Endothelial cell of umbilical vein (primary cell): ENCODE results near the gene TSGA10IP. TPM values are rescaled to one million over a fixed set of nuclear protein-coding genes. Genes with fewer than 3 reads are reported as not detected.

ENCODE experiments used
- BruUV-seq: library from RNA; stranded (reverse); fragments of 400-500 nt; replicated peaks from 2 replicates; lab custom pipeline; 2021; lab: Mats Ljungman, UMichigan
- CTCF ChIA-PET: fragments of 300-600, 350-600 bp; sonication (Branson Sonifier 250); formaldehyde crosslinking; loops from one replicate; lab custom pipeline; 2021; ENCODE audit warnings: antibody characterized with exemption, inconsistent platforms; lab: Charles Lee
- POLR2A ChIA-PET: fragments of 300-600, 350-600 bp; sonication (Branson Sonifier 250); formaldehyde crosslinking; loops from one replicate; lab custom pipeline; 2021; ENCODE audit warnings: antibody characterized with exemption, inconsistent platforms; lab: Charles Lee
- DNase-seq: peaks from one replicate; pipeline ENCODE4 v3.0.0-alpha.2; 2011; ENCODE audit warnings: low read depth, low spot score
- FAIRE-seq: peaks from 2 replicates; lab custom pipeline; 2011; peaks lifted over from hg19 to GRCh38; lab: Jason Lieb, UNC
- H2AFZ ChIP-seq: 2 replicates; pipeline ENCODE4 v1.6.0; 2012; ENCODE audit warnings: low read depth, low read length, control low read depth, inconsistent platforms
- H3K27ac ChIP-seq: 2 replicates; pipeline ENCODE4 v1.5.1; 2011; ENCODE audit warnings: low read depth, mild to moderate bottlenecking, control low read depth, low read length, moderate library complexity; ENCODE audit not compliant: insufficient read depth
- H3K27me3 ChIP-seq, 2 experiments: 2 replicates each; pipeline versions ENCODE4 v1.6.0 to v1.6.1; 2011; ENCODE audit warnings: low read length in 2 of 2, mixed read lengths in 1 of 2; ENCODE audit not compliant: control insufficient read depth in 2 of 2, insufficient read depth in 2 of 2
- H3K36me3 ChIP-seq, 2 experiments: 2 replicates in 1 of 2; 3 replicates in 1 of 2; pipeline ENCODE4 v1.5.1; 2011; ENCODE audit warnings: low read length in 2 of 2, mild to moderate bottlenecking in 1 of 2, moderate library complexity in 1 of 2; ENCODE audit not compliant: control insufficient read depth in 2 of 2, insufficient read depth in 2 of 2; ENCODE audit errors: extremely low read depth in 1 of 2
- H3K4me1 ChIP-seq: 3 replicates; pipeline ENCODE4 v1.5.1; 2011; ENCODE audit warnings: mild to moderate bottlenecking, low read length; ENCODE audit not compliant: control insufficient read depth, insufficient read depth; ENCODE audit errors: extremely low read depth
- H3K4me2 ChIP-seq: 2 replicates; pipeline ENCODE4 v1.6.1; 2011; ENCODE audit warnings: low read length, control low read depth, mixed read lengths; ENCODE audit not compliant: insufficient read depth
- H3K4me3 ChIP-seq, 3 experiments: fragments of 200-600 bp in 1 of 3; sonication (generic), shearing (Covaris generic) in 1 of 3; replicated peaks in 1 of 3; 2 replicates each; pipeline ENCODE4 v1.5.1; 2011 to 2016; ENCODE audit warnings: control low read depth in 3 of 3, low read length in 3 of 3, mild to moderate bottlenecking in 2 of 3, inconsistent platforms in 1 of 3, low read depth in 1 of 3, moderate library complexity in 1 of 3; ENCODE audit not compliant: insufficient read depth in 1 of 3
- H3K79me2 ChIP-seq: 2 replicates; pipeline ENCODE4 v1.6.0; 2012; ENCODE audit warnings: low read length, inconsistent platforms; ENCODE audit not compliant: control insufficient read depth, insufficient read depth
- H3K9ac ChIP-seq: replicated peaks from 2 replicates; pipeline ENCODE3; 2011; ENCODE audit warnings: low read length, control low read depth; ENCODE audit not compliant: insufficient read depth; ENCODE audit errors: extremely low read depth
- H3K9me1 ChIP-seq: replicated peaks from 3 replicates; pipeline ENCODE4 v1.6.0; 2011; ENCODE audit warnings: mild to moderate bottlenecking, low read length; ENCODE audit not compliant: control insufficient read depth, insufficient read depth; ENCODE audit errors: extremely low read depth
- H3K9me3 ChIP-seq: replicated peaks from 2 replicates; pipeline ENCODE4 v1.5.1; 2012; ENCODE audit warnings: low read length, inconsistent platforms; ENCODE audit not compliant: control insufficient read depth, insufficient read depth
- H4K20me1 ChIP-seq: replicated peaks from 2 replicates; pipeline ENCODE3; 2011; ENCODE audit warnings: mild to moderate bottlenecking, low read length; ENCODE audit not compliant: control insufficient read depth, insufficient read depth; ENCODE audit errors: extremely low read depth
- EZH2 ChIP-seq: IDR thresholded peaks from 2 replicates; pipeline ENCODE4 v1.6.1; 2012; ENCODE audit warnings: borderline replicate concordance, low read depth, mild to moderate bottlenecking, moderate library complexity, low read length, inconsistent platforms; ENCODE audit not compliant: severe bottlenecking
- FOS ChIP-seq: IDR thresholded peaks from 2 replicates; pipeline ENCODE4 v1.6.1; 2011; ENCODE audit warnings: mild to moderate bottlenecking, low read length, moderate library complexity, borderline replicate concordance; ENCODE audit not compliant: insufficient read depth
- GATA2 ChIP-seq: IDR thresholded peaks from 2 replicates; pipeline ENCODE4 v1.7.0; 2011; ENCODE audit warnings: low read depth, mild to moderate bottlenecking, moderate library complexity, mixed read lengths, low read length; ENCODE audit not compliant: insufficient read length, insufficient read depth
- JUN ChIP-seq: IDR thresholded peaks from 2 replicates; pipeline ENCODE4 v1.6.1; 2011; ENCODE audit warnings: borderline replicate concordance, low read depth; ENCODE audit not compliant: insufficient read length, insufficient read depth
- MAX ChIP-seq: IDR thresholded peaks from 2 replicates; pipeline ENCODE4 v1.6.1; 2011; ENCODE audit not compliant: insufficient read depth, insufficient read length
- MYC ChIP-seq: IDR thresholded peaks from one replicate; pipeline ENCODE4 v1.6.1; 2011; ENCODE audit warnings: mild to moderate bottlenecking, low read depth, low read length
- POLR2A ChIP-seq: IDR thresholded peaks from 2 replicates; pipeline ENCODE4 v1.6.1; 2012; ENCODE audit warnings: low read depth, mild to moderate bottlenecking, control low read depth, low read length
- POLR2AphosphoS5 ChIP-seq: IDR thresholded peaks from 2 replicates; pipeline ENCODE4 v1.6.1; 2012; ENCODE audit warnings: low read depth, mild to moderate bottlenecking, control low read depth, low read length, moderate library complexity; ENCODE audit not compliant: insufficient read depth
- dilution Hi-C: fragments of 300-500 bp; cut with MboI; formaldehyde crosslinking; loops from one replicate; pipeline ENCODE4 v1.15.0; 2019; ENCODE audit warnings: low sequenced_read_pairs; ENCODE audit not compliant: extremely low pct_ligation_motif_present
- intact Hi-C: fragments of 100-400 bp; cut with micrococcal nuclease; formaldehyde crosslinking; loops from one replicate; pipeline ENCODE4 v1.10.0; 2022
- polyA plus RNA-seq, 4 experiments: library from polyadenylated mRNA; depleted of rRNA in 3 of 4; stranded (reverse) in 3 of 4; unstranded in 1 of 4; fragments of >200 nt; gene quantifications; 2 replicates each; pipeline versions ENCODE4 v1.2.1 to v1.2.3, GENCODE V29; 2011 to 2012; ENCODE audit warnings: missing spikeins in 1 of 4
- total RNA-seq: library from RNA; stranded (reverse); gene quantifications from 2 replicates; pipeline ENCODE4 v1.2.3, GENCODE V29; 2021
- TF ChIP-seq, protein P1 (sequence below), 2 donors: IDR thresholded peaks; 1 replicate in 1 of 2; 2 replicates in 1 of 2; pipeline ENCODE4 v1.5.1; 2011; ENCODE audit warnings: low read length in 2 of 2, mild to moderate bottlenecking in 2 of 2, moderate library complexity in 2 of 2, control low read depth in 1 of 2, inconsistent platforms in 1 of 2, low read depth in 1 of 2; ENCODE audit not compliant: insufficient read depth in 1 of 2; ENCODE audit errors: extremely low read depth in 1 of 2

The TSGA10IP gene
- total and polyA plus RNA-seq, 2 donors (not counting 3 experiments of a cell fraction or from before 2014, with no cell fraction given), result not detected

DNA sequence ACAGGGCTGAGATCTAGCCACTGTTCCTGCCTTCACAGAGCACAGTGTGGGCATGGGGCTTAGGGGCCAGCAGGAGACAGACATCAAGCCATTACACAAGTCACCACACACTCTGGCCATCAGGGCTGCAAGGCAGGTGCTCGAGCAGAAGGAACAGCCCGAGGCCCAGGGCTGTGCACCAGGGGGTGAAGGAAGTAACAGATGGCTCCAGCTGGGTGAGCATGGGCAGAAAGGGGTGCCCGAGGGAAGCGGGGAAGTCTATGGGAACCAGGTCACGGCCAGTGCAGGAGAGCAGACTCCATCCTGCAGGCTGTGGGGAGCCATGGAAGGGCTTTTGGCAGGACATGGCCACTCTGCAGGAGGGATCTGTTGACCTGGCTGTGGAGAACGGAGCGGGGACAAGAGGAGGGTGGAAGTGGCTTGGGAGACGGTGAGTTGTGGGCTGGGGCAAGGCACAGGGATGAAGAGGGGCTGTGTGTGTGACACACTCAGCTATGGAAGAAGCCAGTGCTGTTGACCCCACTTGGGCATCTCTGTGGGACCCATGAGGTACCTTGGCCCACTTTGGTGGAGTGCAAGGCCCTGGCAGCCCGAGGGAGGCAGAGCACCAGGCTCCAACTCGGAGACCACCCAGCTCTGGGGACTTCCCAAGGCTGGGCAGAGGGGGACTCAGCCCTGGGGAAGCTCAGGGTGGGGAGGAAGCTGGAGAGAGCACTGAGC, 30.0 kb upstream of the TSGA10IP start:
- peak overlapping the region; percentile 92 for H3K27ac ChIP-seq
- no peaks in the 10 kb centered on the region for H3K9me3 ChIP-seq
- H3K79me2 ChIP-seq, result peaks cover 31% of the 10 kb centered on the region
- no peaks in the 10 kb centered on the region for H3K9me1 ChIP-seq
- peak overlapping the region; percentile 25 for H3K9ac ChIP-seq
- DNase-seq (no peak), FAIRE-seq (no peak)
- H3K27me3 ChIP-seq, result no peaks in the 10 kb centered on the region
- no peak overlapping the region for H3K4me2 ChIP-seq
- ChIA-PET CTCF (interaction anchor here (0.7 to 4.9 kb wide), 12 partner anchors 8 to 135 kb away, joined by 3 to 73 read pairs (median 4); partner anchors contain the start of genes CCDC85B, FIBP and FOSL1), POLR2A (interaction anchor here (0.7 to 2.0 kb wide), 5 partner anchors 16 to 137 kb away, joined by 3 to 28 read pairs (median 7); partner anchors contain the start of genes CCDC85B, FIBP and FOSL1)
- dilution Hi-C loops, result no loop called here
- TSS peak; percentile 0 for BruUV-seq
- no peaks in the 10 kb centered on the region for H4K20me1 ChIP-seq
- H3K4me3 ChIP-seq, result no peak overlapping the region
- H3K36me3 ChIP-seq, result no peaks in the 10 kb centered on the region
- intact Hi-C loops, result loop anchor here (1.0 to 5.0 kb wide), 3 partner anchors 15 to 137 kb away; partner anchors contain the start of genes FIBP, FOSL1 and SF3B2
- no peak overlapping the region for H2AFZ ChIP-seq
- H3K4me1 ChIP-seq, result peaks cover 65% of the 10 kb centered on the region
- no peak for TF ChIP-seq POLR2A
- no peak for TF ChIP-seq MYC
- no peak for TF ChIP-seq JUN
- no peak for TF ChIP-seq FOS
- TF ChIP-seq GATA2, result no peak
- no peak for TF ChIP-seq MAX
- no peak for TF ChIP-seq POLR2AphosphoS5
- TF ChIP-seq EZH2, result no peak
- TF ChIP-seq, protein P1, sequence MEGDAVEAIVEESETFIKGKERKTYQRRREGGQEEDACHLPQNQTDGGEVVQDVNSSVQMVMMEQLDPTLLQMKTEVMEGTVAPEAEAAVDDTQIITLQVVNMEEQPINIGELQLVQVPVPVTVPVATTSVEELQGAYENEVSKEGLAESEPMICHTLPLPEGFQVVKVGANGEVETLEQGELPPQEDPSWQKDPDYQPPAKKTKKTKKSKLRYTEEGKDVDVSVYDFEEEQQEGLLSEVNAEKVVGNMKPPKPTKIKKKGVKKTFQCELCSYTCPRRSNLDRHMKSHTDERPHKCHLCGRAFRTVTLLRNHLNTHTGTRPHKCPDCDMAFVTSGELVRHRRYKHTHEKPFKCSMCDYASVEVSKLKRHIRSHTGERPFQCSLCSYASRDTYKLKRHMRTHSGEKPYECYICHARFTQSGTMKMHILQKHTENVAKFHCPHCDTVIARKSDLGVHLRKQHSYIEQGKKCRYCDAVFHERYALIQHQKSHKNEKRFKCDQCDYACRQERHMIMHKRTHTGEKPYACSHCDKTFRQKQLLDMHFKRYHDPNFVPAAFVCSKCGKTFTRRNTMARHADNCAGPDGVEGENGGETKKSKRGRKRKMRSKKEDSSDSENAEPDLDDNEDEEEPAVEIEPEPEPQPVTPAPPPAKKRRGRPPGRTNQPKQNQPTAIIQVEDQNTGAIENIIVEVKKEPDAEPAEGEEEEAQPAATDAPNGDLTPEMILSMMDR (IDR thresholded peaks at IDR 0.05; ENCODE audit: extremely low read depth in 1 of 2, insufficient read depth in 1 of 2, low read depth in 1 of 2, low read length in 2 of 2), result no peak
